ENCODE results near the gene IGSF5.
"Not testable (repeated sequence)": the region's sequence is repeated elsewhere in the genome, so short reads cannot be mapped to it uniquely, and the experiment has no call there.

IGSF5 gene

DNA sequence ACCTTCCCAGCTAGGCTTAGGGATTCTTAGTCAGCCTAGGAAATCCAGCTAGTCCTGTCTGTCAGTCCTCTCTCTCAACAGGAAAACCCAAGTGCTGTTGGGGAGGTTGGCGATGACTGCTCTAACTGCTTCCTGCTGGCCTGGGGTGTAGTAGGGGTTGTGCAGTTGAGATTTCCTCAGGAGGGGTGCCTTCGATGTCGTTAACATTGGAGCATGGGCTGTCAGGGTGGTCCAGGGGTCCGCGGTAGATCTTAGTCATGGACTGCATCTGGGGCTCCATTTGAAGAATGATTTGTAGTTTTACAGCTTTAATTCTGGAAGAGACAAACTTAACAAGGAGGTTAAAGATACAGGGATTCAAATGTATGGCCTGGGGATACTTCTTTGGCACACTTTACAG, 5.5 kb upstream of the IGSF5 start:
- not testable (repeated sequence) for DNase-seq

DNA sequence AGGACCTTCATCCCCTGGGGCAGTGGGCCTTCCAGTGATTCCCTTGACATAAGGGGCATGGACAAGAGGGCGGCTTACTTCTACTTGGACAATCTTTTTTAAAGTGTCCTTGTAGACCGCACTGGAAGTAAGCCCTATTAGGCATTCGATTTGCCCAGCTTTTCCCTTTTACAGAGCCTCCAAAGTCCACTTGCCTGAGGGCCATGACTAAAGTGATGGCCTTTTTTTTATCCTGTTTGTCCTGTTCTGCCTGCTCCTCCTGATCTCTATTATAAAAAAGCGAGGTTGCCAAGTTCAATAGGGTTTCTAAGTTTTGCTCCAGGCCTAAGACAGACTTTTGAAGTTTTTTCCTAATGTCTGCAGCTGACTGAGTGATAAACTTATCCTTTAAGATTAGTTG, 2.4 kb upstream of the IGSF5 start:
- not testable (repeated sequence) for DNase-seq

DNA sequence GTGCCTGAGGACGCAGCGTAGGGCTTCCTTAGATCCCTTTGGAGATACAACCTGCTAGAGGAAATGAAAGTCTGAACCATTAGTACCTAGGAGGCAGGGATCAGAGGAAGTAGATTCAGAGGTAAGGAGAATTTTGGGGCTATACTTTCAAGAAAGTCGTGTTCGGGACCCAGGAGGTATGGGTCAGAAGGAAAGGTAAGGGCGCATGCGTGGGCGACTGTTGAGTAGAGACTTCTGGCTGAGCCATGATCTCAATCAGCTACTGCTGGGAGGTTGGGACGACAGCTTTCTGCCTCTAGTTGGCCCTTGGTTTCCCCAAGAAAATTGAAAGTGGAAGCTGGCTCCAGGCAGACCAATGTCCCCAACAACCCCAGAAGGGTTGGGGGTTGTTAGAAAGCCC, 349 bp downstream of the IGSF5 start:
- DNase-seq, result not testable (repeated sequence)

GRCh38 chr21:39750670-39751069, 5.7 kb downstream of the IGSF5 start:
- no peak for DNase-seq

DNA sequence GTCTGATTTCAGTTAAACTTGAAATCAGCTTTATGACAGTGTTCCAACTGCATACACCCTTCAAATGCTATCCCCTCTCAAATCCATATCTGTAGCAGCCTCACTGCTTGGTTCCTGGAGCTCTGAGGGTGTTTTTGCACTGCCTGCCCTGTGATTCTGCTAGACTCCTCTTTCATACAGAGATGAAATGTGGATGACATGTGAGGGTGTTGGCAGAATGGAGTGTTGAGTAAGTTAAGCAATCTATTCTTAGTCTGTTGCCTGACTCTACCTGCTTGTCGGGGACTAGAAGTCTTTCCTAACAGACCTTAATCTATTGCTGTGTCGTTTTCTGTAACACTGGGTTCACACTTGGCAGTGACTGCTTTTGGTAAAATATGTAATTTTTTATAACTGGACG, 9.8 kb downstream of the IGSF5 start:
- DNase-seq, result no peak

GRCh38 chr21:39756285-39756684, 11.3 kb downstream of the IGSF5 start:
- DNase-seq, result no peak

DNA sequence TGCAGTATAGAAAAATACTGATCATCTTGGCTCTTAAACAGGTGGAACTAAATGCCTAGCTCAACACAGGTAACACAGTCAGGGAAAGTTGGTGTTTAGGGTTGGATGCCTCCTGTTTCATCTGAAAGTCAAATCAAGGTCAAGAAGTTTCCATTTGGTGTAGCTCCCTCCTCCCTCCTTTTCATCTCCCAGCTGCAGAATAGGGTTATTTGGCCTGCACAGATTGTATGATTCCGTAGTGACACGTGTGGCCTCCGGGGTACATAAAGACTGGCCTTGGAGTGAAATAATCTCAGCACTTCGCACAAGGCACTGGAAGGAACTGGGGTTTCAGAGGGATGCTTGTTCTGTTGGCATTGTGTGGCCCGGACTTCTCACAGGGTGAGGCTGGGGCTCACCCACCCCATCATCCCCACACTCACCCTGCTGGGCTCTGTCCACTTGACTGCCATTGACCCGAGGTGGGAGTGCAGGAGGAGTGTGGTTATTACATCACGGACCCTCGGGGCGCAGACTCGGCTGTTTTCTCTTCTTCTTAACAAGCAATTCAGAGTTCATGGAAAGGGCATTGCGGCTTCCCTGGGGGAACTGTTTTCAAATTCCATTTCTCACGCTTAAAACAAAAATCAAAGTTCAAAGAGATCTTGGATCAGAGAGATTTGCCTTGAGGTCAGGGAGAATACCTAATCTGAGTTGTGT, 18.4 kb downstream of the IGSF5 start:
- DNase-seq, result no peak

DNA sequence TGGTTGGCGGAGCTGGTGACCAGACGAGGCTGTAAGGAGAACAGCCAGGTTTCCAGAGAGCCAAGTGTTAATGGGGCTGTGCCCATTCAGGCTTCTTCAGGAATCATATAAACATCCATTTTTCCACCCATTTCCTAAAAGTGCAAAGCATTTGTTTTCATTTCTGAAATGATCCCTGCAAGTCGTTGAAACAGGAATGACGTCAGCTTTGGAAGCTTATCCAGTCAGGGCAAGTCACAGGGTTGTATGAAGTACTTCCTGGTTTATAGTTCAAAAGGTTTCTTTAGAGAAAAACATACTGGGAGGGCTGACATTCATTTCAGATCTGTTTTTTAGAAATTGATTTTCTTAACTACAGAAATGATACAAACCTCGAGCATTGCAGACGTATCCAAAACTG, 29.2 kb downstream of the IGSF5 start:
- DNase-seq, result no peak

DNA sequence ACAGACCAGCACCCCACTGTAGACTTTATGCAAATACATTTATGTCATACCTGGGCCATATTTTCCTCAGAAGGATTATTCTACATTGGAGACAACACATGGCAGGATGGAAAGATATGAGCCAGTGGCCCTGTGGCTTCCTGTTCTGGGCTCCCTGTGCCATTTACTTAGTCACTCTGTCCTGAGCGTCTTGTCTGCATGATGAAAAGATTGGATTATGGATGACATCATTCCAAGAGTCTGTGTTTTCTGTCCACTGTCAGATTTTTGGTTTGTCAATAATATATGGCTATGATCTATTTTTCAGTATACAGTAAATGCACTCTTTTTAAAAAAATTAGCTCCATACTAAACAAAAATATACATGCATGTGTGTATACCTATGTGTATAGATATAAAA, 30.8 kb downstream of the IGSF5 start:
- DNase-seq, result no peak

GRCh38 chr21:39776589-39776988, 31.6 kb downstream of the IGSF5 start:
- no peak for DNase-seq

DNA sequence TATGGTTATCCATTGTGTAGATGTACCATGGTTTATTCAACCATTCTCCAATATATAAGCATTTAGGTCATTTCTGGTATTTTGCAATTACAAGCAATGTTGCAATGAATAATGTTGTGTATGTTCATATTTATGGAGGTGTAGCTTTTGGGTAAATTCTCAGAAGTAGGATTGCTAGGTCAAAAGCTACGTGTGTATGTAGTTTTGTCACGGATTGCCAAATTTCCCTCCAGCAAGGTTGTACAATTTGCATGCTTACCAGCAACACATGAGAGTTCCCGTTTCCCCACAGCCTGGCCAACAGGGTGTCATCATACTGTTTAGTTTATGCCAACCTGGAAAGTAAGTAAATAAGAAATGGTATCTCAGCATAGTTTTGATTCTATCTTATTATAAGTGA, 36.3 kb downstream of the IGSF5 start:
- no peak for DNase-seq

- peak; percentile 42 for DNase-seq
These were observed 43.4 kb downstream of the IGSF5 start for GRCh38 chr21:39788383-39788782.

GRCh38 chr21:39796466-39796865, 51.5 kb downstream of the IGSF5 start:
- DNase-seq, result no peak

DNA sequence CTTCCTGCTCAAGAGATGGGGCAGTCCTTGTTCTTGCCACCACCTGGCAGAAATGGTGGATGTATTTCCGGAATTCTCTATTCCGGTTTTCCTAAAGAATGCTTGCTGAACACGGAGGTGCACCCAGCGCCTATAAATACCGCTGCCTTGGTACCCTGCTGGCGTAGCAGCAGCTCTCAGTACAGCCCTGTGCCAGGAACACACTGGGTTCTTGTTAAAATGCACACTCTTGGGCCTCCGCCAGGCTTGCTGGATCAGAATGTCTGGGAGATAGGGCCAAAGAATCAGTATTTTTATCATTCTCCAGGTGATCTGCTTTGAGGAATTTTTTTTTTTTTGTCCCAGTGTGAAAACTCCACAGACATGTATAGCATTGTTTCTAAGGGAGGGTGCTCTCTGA, 54.2 kb downstream of the IGSF5 start:
- DNase-seq, result no peak

GRCh38 chr21:39800311-39800710, 55.3 kb downstream of the IGSF5 start:
- DNase-seq, result no peak

- no peak for DNase-seq
These were observed 57.2 kb downstream of the IGSF5 start for GRCh38 chr21:39802217-39802616.

- DNase-seq, result no peak
These were observed 58.4 kb downstream of the IGSF5 start for GRCh38 chr21:39803393-39803792.

GRCh38 chr21:39804240-39804639, 59.3 kb downstream of the IGSF5 start:
- no peak for DNase-seq

DNA sequence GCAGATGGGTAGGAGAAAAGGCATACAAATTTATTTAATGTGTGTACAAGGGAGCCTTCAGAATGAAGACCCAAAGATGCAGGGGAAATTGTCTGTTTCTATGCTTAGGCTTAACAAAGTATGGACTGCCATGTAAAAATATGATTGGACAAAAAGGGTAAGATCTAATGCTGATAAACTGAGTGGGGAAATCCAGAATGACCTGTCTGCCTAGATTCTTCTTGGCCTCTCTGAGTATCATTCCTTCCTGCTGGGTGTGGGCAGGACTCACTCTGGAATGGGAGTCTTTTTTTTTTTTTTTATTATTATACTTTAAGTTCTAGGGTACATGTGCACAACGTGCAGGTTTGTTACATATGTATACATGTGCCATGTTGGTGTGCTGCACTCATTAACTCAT, 61.0 kb downstream of the IGSF5 start:
- DNase-seq, result no peak

GRCh38 chr21:39807738-39808137, 62.8 kb downstream of the IGSF5 start:
- DNase-seq, result no peak

DNA sequence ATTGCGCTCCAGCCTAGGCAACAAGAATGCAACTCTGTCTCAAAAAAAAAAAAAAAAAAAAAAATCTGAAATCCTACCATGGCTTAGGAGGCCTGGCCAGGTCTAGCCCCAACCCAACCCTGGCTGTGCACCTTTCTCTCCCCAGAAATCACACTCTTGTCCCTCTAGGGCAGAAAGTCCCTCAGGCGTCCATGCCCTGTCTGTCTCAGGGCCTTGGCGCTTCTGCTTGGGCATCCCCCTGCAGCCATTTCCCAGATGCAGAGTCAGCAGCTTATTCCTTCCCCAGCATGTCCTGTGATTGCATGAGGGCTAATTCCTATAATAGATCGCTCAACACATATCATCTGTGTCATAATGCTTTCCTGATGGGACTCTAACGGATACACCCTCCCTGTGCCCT, 65.0 kb downstream of the IGSF5 start:
- DNase-seq, result no peak

GRCh38 chr21:39812983-39813382, 68.0 kb downstream of the IGSF5 start:
- DNase-seq, result no peak

GRCh38 chr21:39818557-39818956, 73.6 kb downstream of the IGSF5 start:
- DNase-seq, result no peak

DNA sequence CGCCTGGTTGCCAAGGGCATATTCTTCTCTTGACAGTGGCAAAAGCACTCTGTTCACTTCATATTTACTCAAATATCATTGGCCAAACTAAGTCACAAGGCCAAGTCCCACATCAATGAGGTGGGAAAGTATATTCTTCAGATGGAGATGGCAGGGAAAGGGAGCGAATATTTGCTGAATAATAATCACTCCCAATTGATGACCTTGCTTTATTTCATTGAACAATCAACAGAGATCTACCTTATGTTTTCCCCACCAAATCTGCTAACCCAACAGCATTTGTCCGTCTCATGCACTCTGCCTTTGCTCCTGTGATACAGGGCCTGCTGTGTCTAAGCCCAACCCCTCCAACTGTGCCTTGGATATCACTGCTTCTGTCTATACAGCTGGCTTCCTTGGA, 77.1 kb downstream of the IGSF5 start:
- DNase-seq, result no peak

DNA sequence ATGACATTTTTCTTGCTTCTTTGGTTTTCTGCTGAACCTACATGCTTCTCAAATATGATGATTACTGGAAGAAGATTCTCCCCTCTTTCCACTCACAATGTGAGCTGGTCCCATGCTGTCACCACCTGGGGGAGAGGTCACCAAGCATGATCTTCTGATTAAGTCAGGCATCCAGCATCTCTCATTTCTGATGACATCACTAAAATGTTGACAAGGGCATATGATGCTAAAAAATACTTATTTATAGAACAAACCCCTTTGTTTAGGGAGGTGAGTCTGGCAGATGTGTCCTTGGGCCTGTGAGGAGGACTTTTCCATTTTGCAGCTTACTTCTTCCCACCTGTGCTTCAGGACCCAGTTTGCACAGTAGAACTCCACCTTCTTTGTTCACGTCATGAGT, 80.3 kb downstream of the IGSF5 start:
- DNase-seq, result no peak

GRCh38 chr21:39834543-39834942, 89.6 kb downstream of the IGSF5 start:
- DNase-seq, result no peak

All from GOT3 (cell line).